ENCODE results near the gene EIF2S2.

- TF ChIP-seq CTCF (IDR thresholded peaks at IDR 0.05) (no peak), POLR2A (IDR thresholded peaks at IDR 0.05) (no peak)
These were observed 33.3 kb upstream of the EIF2S2 start for GRCh38 chr20:34145280-34145819.

Data from body of pancreas (tissue), 4 donors.